ENCODE results near the gene SERGEF. TPM values are rescaled to one million over a fixed set of nuclear protein-coding genes. Genes with fewer than 3 reads are reported as not detected.

Gene SERGEF
- total RNA-seq, 2 donors from 2014 or later = 26.7 to 42.1 TPM

DNA sequence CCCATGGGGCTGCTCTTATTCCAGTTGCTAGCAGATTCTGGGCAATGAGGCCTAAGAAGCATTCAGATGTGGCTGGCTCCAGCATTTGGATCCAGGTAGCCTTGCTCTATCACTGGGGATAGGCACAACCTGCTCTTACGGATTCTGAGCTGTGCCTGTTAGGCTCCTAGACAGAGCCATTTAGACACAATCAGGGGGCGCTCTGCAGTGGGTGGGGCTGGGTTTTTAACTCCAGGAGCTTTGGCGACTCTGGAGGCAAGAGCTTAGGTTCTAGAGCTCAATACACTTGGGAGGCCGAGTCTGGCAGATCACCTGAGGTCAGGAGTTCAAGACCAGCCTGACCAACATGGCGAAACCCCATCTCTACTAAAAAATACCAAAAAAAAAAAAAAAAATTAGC lies 246.3 kb downstream of the SERGEF start:
- Mint-ChIP-seq H3K4me1 (no peaks in the 10 kb centered on the region), H3K27ac (no peak overlapping the region), H3K36me3 (ENCODE audit: low read depth) (no peaks in the 10 kb centered on the region), H3K9me3 (no peaks in the 10 kb centered on the region), H3K27me3 (ENCODE audit: insufficient read depth) (no peaks in the 10 kb centered on the region), H3K4me3 (no peak overlapping the region)
- H3K4me1 ChIP-seq (ENCODE audit: control insufficient read depth, insufficient read depth, low read length) = no peaks in the 10 kb centered on the region
- 64 to 77% methylated on average over 3 to 5 of the region's 5 CpGs for WGBS, 2 experiments (ENCODE audit: insufficient coverage in 1 of 2, insufficient read length in 1 of 2)
- DNase-seq = peak; percentile 75
- peak; percentile 70 for TF ChIP-seq CTCF (conservative IDR thresholded peaks at IDR 0.05)
- H3K9ac ChIP-seq (ENCODE audit: extremely low read depth, low read length, poor library complexity, severe bottlenecking) = no peak overlapping the region
- H3K27ac ChIP-seq (ENCODE audit: low read depth, low read length) = no peak overlapping the region
- no peaks in the 10 kb centered on the region for H3K9me3 ChIP-seq (ENCODE audit: control insufficient read depth, low read length)
- H3K36me3 ChIP-seq (ENCODE audit: control insufficient read depth, insufficient read depth, low read length) = no peaks in the 10 kb centered on the region
- H3K4me3 ChIP-seq (ENCODE audit: low read length) = no peak overlapping the region
- H3K27me3 ChIP-seq (ENCODE audit: control insufficient read depth, insufficient read depth, low read length, poor library complexity, severe bottlenecking) = no peaks in the 10 kb centered on the region

DNA sequence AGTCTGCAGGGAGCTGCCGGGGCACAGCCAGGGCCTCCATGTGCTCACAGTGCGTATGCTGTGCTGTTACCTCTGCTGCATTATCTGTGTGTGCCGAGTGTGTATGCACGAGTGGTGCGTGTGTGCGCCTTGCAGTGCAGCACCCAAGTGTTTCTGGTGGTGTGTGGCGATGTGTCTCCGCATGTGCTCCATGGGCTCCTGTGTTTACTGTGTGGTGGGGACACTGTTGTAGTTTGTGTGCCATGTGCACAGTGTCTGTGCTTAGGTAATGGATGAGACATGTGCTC lies 246.8 kb downstream of the SERGEF start:
- H3K9me3 Mint-ChIP-seq = no peaks in the 10 kb centered on the region
- Histone ChIP-seq H3K4me1 (ENCODE audit: control insufficient read depth, insufficient read depth, low read length) (no peaks in the 10 kb centered on the region), H3K9ac (ENCODE audit: extremely low read depth, low read length, poor library complexity, severe bottlenecking) (no peak overlapping the region), H3K27me3 (ENCODE audit: control insufficient read depth, insufficient read depth, low read length, poor library complexity, severe bottlenecking) (no peaks in the 10 kb centered on the region), H3K27ac (ENCODE audit: low read depth, low read length) (peak overlapping the region; percentile 73), H3K4me3 (ENCODE audit: low read length) (no peak overlapping the region), H3K36me3 (ENCODE audit: control insufficient read depth, insufficient read depth, low read length) (no peaks in the 10 kb centered on the region), H3K9me3 (ENCODE audit: control insufficient read depth, low read length) (no peaks in the 10 kb centered on the region)
- 76 to 94% methylated on average over 4 to 8 of the region's 8 CpGs for WGBS, 2 experiments (ENCODE audit: insufficient coverage in 1 of 2, insufficient read length in 1 of 2)
- no peaks in the 10 kb centered on the region for H3K4me1 Mint-ChIP-seq
- no peaks in the 10 kb centered on the region for H3K36me3 Mint-ChIP-seq (ENCODE audit: low read depth)
- TF ChIP-seq CTCF (conservative IDR thresholded peaks at IDR 0.05) = no peak
- no peak overlapping the region for H3K4me3 Mint-ChIP-seq
- H3K27ac Mint-ChIP-seq = no peak overlapping the region
- H3K27me3 Mint-ChIP-seq (ENCODE audit: insufficient read depth) = no peaks in the 10 kb centered on the region
- DNase-seq = no peak

DNA sequence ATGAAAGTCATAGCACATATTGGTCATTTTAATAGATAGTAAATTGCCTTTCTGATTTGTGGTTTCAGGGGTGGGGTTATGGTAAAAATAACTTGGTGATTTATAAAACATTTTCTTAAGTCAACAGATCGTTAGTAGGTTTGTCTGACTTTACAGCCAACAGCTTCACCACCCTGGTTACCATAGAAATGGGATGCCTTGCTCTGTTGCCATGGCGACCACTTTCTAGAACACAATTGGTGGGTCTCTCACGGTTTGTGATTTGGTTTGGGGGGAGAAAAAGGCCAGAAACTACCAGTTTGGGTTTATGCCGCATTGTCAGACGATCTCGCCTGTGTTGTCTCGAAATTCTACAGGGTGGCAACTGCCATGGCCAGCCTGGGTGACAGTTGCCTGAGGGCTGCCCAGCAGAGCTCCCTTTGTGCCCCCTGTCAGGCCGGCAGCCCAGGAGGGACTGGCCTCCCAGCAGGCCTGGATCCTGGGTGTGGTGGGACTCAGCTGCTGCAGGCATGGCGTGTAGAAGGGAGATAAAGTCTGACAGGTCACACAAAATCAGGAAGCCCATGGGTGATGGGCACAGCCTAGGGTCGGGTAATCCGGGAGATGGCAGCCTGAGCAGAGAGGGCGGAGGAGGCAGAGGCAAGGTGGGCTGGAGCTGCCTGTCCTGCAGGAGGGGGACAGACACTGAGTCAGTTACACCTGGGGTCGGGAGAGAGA lies 247.3 kb downstream of the SERGEF start:
- Histone ChIP-seq H3K9me3 (ENCODE audit: control insufficient read depth, low read length) (no peaks in the 10 kb centered on the region), H3K27me3 (ENCODE audit: control insufficient read depth, insufficient read depth, low read length, poor library complexity, severe bottlenecking) (no peaks in the 10 kb centered on the region), H3K9ac (ENCODE audit: extremely low read depth, low read length, poor library complexity, severe bottlenecking) (no peak overlapping the region), H3K4me3 (ENCODE audit: low read length) (no peak overlapping the region), H3K4me1 (ENCODE audit: control insufficient read depth, insufficient read depth, low read length) (no peaks in the 10 kb centered on the region), H3K27ac (ENCODE audit: low read depth, low read length) (peak overlapping the region; percentile 73), H3K36me3 (ENCODE audit: control insufficient read depth, insufficient read depth, low read length) (no peaks in the 10 kb centered on the region)
- TF ChIP-seq CTCF (conservative IDR thresholded peaks at IDR 0.05) = no peak
- 68 to 78% methylated on average over 13 of the region's 13 CpGs for WGBS, 2 experiments (ENCODE audit: insufficient coverage in 1 of 2, insufficient read length in 1 of 2)
- DNase-seq = no peak
- no peaks in the 10 kb centered on the region for H3K27me3 Mint-ChIP-seq (ENCODE audit: insufficient read depth)
- no peaks in the 10 kb centered on the region for H3K9me3 Mint-ChIP-seq
- no peak overlapping the region for H3K27ac Mint-ChIP-seq
- no peaks in the 10 kb centered on the region for H3K4me1 Mint-ChIP-seq
- H3K36me3 Mint-ChIP-seq (ENCODE audit: low read depth) = no peaks in the 10 kb centered on the region
- no peak overlapping the region for H3K4me3 Mint-ChIP-seq
